Left ventricle myocardium inferior (tissue), 1 donor: ENCODE measurements around the gene ADAMTS14. TPM values are rescaled to one million over a fixed set of nuclear protein-coding genes. Genes with fewer than 3 reads are reported as not detected.

Experiments
- DNase-seq: peaks from one replicate; pipeline ENCODE4 v3.0.0-alpha.2; 2020
- H3K27ac ChIP-seq: fragments of 200-600 bp; replicated peaks from 2 replicates; pipeline ENCODE4 v1.8.0; 2021
- H3K27me3 ChIP-seq: fragments of 200-600 bp; 2 replicates; pipeline ENCODE4 v1.8.0; 2021; ENCODE audit warnings: low read depth
- H3K36me3 ChIP-seq: fragments of 200-600 bp; 2 replicates; pipeline ENCODE4 v1.8.0; 2021
- H3K4me1 ChIP-seq: fragments of 200-600 bp; 2 replicates; pipeline ENCODE4 v1.8.0; 2021
- H3K4me3 ChIP-seq: fragments of 200-600 bp; 2 replicates; pipeline ENCODE4 v1.8.0; 2021; ENCODE audit warnings: mild to moderate bottlenecking, moderate library complexity
- H3K9me3 ChIP-seq: fragments of 200-600 bp; replicated peaks from 2 replicates; pipeline ENCODE4 v1.8.0; 2021
- CTCF ChIP-seq: fragments of 200-600 bp; IDR thresholded peaks from 2 replicates; pipeline ENCODE4 v1.8.0; 2021; ENCODE audit warnings: antibody characterized with exemption, mild to moderate bottlenecking, borderline replicate concordance
- intact Hi-C: fragments of 100-400 bp; cut with micrococcal nuclease; formaldehyde crosslinking; loops from one replicate; pipeline ENCODE4 v1.11.0; 2022
- total RNA-seq: library from RNA; stranded (reverse); fragmentation: NEBNext Ultra II Directional; extraction: Animal tissue kit (Norgen Biotek cat#: 25700); gene quantifications from one replicate; pipeline ENCODE4 v1.2.1, GENCODE V29; 2021
- donor health status: DM: no; HTN: yes; CAD: no; lungs with severe emphysema.

ADAMTS14 gene
- total RNA-seq, 1 donor from 2014 or later: 0.47 TPM

DNA sequence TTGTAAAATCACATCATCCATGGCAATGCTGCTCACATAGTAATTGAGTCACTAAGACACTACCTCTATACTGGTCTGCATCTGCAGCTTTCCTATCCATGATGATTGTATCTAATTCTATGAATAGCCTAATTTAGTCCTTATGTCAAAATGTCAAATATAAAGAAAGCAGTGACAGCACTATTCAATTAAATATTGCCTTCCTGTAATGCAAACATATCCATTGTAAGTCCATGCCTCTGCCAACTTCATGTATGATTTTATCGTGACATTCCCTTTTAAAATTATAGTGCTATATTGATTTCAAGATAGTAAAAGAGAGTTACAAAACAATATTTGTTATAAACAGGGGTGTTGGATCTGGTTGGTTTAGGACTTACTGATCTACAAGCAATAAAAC lies 138.7 kb downstream of the ADAMTS14 start:
- intact Hi-C loops: no loop called here
- Histone ChIP-seq H3K9me3 (no peaks in the 10 kb centered on the region), H3K36me3 (no peaks in the 10 kb centered on the region), H3K4me3 (no peak overlapping the region), H3K27ac (no peak overlapping the region), H3K27me3 (no peaks in the 10 kb centered on the region), H3K4me1 (peaks cover 19% of the 10 kb centered on the region)
- DNase-seq: no peak
- no peak for TF ChIP-seq CTCF

- no peak overlapping the region for H3K27ac ChIP-seq
- TF ChIP-seq CTCF: no peak
- intact Hi-C loops: no loop called here
- no peak overlapping the region for H3K4me3 ChIP-seq
- H3K9me3 ChIP-seq: no peaks in the 10 kb centered on the region
- H3K36me3 ChIP-seq: no peaks in the 10 kb centered on the region
- H3K4me1 ChIP-seq: peaks cover 22% of the 10 kb centered on the region
- DNase-seq: no peak
- H3K27me3 ChIP-seq: no peaks in the 10 kb centered on the region
These were observed 139.6 kb downstream of the ADAMTS14 start for GRCh38 chr10:70811881-70812280.

Other genes with a start within 250 kb of the ADAMTS14 start
- gene NODAL, start 230.8 kb upstream of the ADAMTS14 start, total RNA-seq: 0.16 TPM
- 5.1 TPM for gene PALD1, start 193.7 kb upstream of the ADAMTS14 start, total RNA-seq
- gene PRF1, start 69.8 kb upstream of the ADAMTS14 start, total RNA-seq: 2.6 TPM
- not detected for gene TBATA, start 112.9 kb downstream of the ADAMTS14 start, total RNA-seq
- gene SGPL1, start 143.4 kb downstream of the ADAMTS14 start, total RNA-seq: 8.2 TPM
- gene PCBD1, start 216.1 kb downstream of the ADAMTS14 start, total RNA-seq: 123 TPM